ENCODE data around the gene SLC6A17.
A peak's percentile ranks its signal among the peaks of the same experiment; 100 is the strongest.

The SLC6A17 gene

DNA sequence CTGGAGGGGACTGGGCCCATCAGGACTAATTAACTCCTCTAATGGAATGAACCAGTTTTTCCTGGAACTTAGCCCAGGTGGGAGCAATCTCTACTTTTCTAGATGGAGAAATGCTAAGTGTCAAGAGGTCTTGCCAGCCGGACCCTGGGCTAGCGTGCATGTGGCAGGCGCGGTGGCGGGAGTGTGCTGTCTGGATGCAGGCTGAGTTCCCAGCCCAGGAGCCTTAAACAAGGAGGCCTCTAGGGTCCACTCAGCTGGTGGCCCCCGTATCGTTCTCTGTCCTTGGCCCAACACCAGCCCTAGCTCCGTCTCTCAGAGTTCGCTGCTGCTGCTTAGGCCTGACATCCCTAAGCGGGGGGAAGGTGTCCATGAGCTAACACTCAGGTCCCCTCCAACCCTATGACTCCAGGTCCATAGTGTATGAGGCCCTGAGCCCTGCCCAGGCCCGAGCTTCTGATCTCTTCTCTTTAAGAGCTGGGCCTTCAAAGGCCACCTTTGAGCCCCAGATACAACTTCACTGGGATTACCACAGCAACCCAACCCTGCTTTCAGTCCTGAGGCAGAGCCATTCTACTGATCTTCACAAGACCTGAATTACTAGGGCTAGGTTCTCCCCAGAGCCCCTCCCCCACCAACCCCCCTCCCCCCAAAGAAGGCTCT is 56.1 kb downstream of the SLC6A17 start (continued):
- no peak for TF ChIP-seq PATZ1 (CRISPR knock-in tag; IDR thresholded peaks at IDR 0.05; ENCODE audit: borderline replicate concordance)
- TF ChIP-seq RARB (CRISPR knock-in tag; IDR thresholded peaks at IDR 0.05) = no peak
- no peak for TF ChIP-seq TOX (CRISPR knock-in tag; IDR thresholded peaks at IDR 0.05; ENCODE audit: borderline replicate concordance)
- TF ChIP-seq TCF4 (CRISPR knock-in tag; IDR thresholded peaks at IDR 0.05; ENCODE audit: borderline replicate concordance) = no peak
- TF ChIP-seq ZNF8 (CRISPR knock-in tag; IDR thresholded peaks at IDR 0.05) = no peak
- TF ChIP-seq, protein P1, sequence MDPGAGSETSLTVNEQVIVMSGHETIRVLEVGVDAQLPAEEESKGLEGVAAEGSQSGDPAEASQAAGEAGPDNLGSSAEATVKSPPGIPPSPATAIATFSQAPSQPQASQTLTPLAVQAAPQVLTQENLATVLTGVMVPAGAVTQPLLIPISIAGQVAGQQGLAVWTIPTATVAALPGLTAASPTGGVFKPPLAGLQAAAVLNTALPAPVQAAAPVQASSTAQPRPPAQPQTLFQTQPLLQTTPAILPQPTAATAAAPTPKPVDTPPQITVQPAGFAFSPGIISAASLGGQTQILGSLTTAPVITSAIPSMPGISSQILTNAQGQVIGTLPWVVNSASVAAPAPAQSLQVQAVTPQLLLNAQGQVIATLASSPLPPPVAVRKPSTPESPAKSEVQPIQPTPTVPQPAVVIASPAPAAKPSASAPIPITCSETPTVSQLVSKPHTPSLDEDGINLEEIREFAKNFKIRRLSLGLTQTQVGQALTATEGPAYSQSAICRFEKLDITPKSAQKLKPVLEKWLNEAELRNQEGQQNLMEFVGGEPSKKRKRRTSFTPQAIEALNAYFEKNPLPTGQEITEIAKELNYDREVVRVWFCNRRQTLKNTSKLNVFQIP (CRISPR knock-in tag; IDR thresholded peaks at IDR 0.05; ENCODE audit: borderline replicate concordance, low read depth) = no peak
- TF ChIP-seq ZNF70 (CRISPR knock-in tag; IDR thresholded peaks at IDR 0.05) = no peak
- TF ChIP-seq ZFP30 (CRISPR knock-in tag; IDR thresholded peaks at IDR 0.05) = no peak

DNA sequence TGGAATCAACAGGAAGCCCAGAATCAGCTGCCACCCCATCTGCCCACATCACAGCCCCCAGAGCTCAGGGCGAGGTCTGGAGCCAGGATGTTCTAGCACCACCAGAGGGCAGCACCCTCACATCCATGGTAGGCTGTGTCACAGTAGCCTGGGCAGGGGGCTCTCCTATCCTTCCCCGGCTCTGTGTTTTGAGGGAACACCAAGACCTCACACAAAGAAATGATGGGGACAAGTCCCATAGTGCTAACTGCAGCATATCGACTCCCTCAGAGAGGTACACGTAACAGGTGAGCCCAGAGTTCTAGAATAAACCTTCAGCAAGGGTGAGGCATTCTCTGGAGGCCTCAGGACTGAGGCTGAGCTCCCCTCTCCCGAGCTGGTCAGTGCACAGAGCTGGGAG is 57.5 kb downstream of the SLC6A17 start:
- ATAC-seq = peak; percentile 86
- no peak for TF ChIP-seq ISL1 (CRISPR knock-in tag; IDR thresholded peaks at IDR 0.05)
- TF ChIP-seq OSR1 (CRISPR knock-in tag; IDR thresholded peaks at IDR 0.05) = no peak
- no peak for TF ChIP-seq TOX (CRISPR knock-in tag; IDR thresholded peaks at IDR 0.05; ENCODE audit: borderline replicate concordance)

- ATAC-seq = no peak
- no peak for TF ChIP-seq GLIS3 (CRISPR knock-in tag; IDR thresholded peaks at IDR 0.05)
Observed at GRCh38 chr1:110208916-110209645, 58.8 kb downstream of the SLC6A17 start.

GRCh38 chr1:110209715-110210603 is 59.7 kb downstream of the SLC6A17 start, which contains the start of gene KCNC4:
Gene KCNC4, plus strand, starts transcription at chr1:110210314. Its CDS starts 1,186 bp downstream, at chr1:110211500.
- TF ChIP-seq PATZ1 (CRISPR knock-in tag; IDR thresholded peaks at IDR 0.05; ENCODE audit: borderline replicate concordance) (no peak), TSHZ2 (CRISPR knock-in tag; IDR thresholded peaks at IDR 0.05) (no peak), ISL1 (CRISPR knock-in tag; IDR thresholded peaks at IDR 0.05) (no peak), ARNTL (CRISPR knock-in tag; IDR thresholded peaks at IDR 0.05; ENCODE audit: borderline replicate concordance, low read depth) (no peak), ZFP30 (CRISPR knock-in tag; IDR thresholded peaks at IDR 0.05) (no peak), GLIS3 (CRISPR knock-in tag; IDR thresholded peaks at IDR 0.05) (no peak), OSR1 (CRISPR knock-in tag; IDR thresholded peaks at IDR 0.05) (no peak), ZFP3 (CRISPR knock-in tag; IDR thresholded peaks at IDR 0.05) (no peak), SNAI2 (CRISPR knock-in tag; IDR thresholded peaks at IDR 0.05) (no peak), ZNF8 (CRISPR knock-in tag; IDR thresholded peaks at IDR 0.05) (no peak), ZC3H10 (CRISPR knock-in tag; IDR thresholded peaks at IDR 0.05) (no peak), PPARA (CRISPR knock-in tag; IDR thresholded peaks at IDR 0.05; ENCODE audit: borderline replicate concordance) (no peak), TCF4 (CRISPR knock-in tag; IDR thresholded peaks at IDR 0.05; ENCODE audit: borderline replicate concordance) (no peak), ZNF565 (CRISPR knock-in tag; conservative IDR thresholded peaks at IDR 0.05; ENCODE audit: low read depth) (no peak), CSRNP3 (CRISPR knock-in tag; IDR thresholded peaks at IDR 0.05) (no peak), CSDC2 (CRISPR knock-in tag; IDR thresholded peaks at IDR 0.05) (no peak)
- TF ChIP-seq, protein P1 (CRISPR knock-in tag; IDR thresholded peaks at IDR 0.05; ENCODE audit: borderline replicate concordance, low read depth) = no peak
- peak; percentile 48 for ATAC-seq
